Tibial artery (tissue), 4 donors: ENCODE results near the gene ITGAD.

Experiments
- DNase-seq, 2 donors: peaks; one replicate each; pipeline ENCODE4 v3.0.0-alpha.2; 2019
- H3K27ac ChIP-seq, 2 donors: fragments of 200-600 bp; sonication (generic) in 1 of 2; 1 replicate in 1 of 2; 2 replicates in 1 of 2; pipeline ENCODE4 v1.5.1; 2018 to 2019; ENCODE audit warnings: mild to moderate bottlenecking in 1 of 2
- H3K27me3 ChIP-seq, 2 donors: fragments of 200-600 bp; sonication (generic) in 1 of 2; one replicate each; pipeline versions ENCODE4 v1.5.1 to v1.6.0; 2016 to 2019
- H3K36me3 ChIP-seq, 3 donors: fragments of 200-600 bp; sonication (generic) in 2 of 3; one replicate each; pipeline ENCODE4 v1.5.1; 2016 to 2019; ENCODE audit warnings: mild to moderate bottlenecking in 2 of 3
- H3K4me1 ChIP-seq, 4 donors: fragments of 200-600 bp; sonication (generic) in 2 of 4; 1 replicate in 3 of 4; 2 replicates in 1 of 4; pipeline ENCODE4 v1.5.1; 2016 to 2019
- H3K4me3 ChIP-seq, 2 donors: fragments of 200-600 bp; sonication (generic) in 1 of 2; 1 replicate in 1 of 2; 2 replicates in 1 of 2; pipeline ENCODE4 v1.5.1; 2018 to 2019; ENCODE audit warnings: mild to moderate bottlenecking in 2 of 2
- H3K9me3 ChIP-seq, 3 donors: fragments of 200-600 bp; sonication (generic) in 1 of 3; one replicate each; pipeline ENCODE4 v1.5.1; 2016 to 2019
- CTCF ChIP-seq, 2 experiments: fragments of 200-600 bp in 1 of 2; fragments of 450-650 bp in 1 of 2; IDR thresholded peaks; one replicate each; pipeline ENCODE4 v1.5.1; 2017 to 2019; ENCODE audit warnings: antibody characterized with exemption in 2 of 2, mild to moderate bottlenecking in 1 of 2, moderate library complexity in 1 of 2
- intact Hi-C: fragments of 100-400 bp; cut with DNase I; formaldehyde crosslinking; loops from one replicate; pipeline ENCODE4 v1.15.0; 2023; ENCODE audit warnings: low total_unique reads

Gene ITGAD

GRCh38 chr16:31371008-31371407 is 22.1 kb upstream of the ITGAD start:
- peaks cover 0 to 4% of the 10 kb centered on the region in 2 donors for H3K27me3 ChIP-seq
- no peak for TF ChIP-seq CTCF (IDR thresholded peaks at IDR 0.05)
- H3K4me3 ChIP-seq, result no peak overlapping the region
- H3K36me3 ChIP-seq, result no peaks in the 10 kb centered on the region
- H3K27ac ChIP-seq, result no peak overlapping the region
- no peaks in the 10 kb centered on the region for H3K4me1 ChIP-seq
- DNase-seq, result no peak
- H3K9me3 ChIP-seq, result peaks cover 0 to 9% (median 4%) of the 10 kb centered on the region in 3 donors
- intact Hi-C loops, result no loop called here

- Histone ChIP-seq H3K36me3 (no peaks in the 10 kb centered on the region), H3K4me3 (no peak overlapping the region), H3K27ac (no peak overlapping the region), H3K27me3 (peaks cover 0 to 4% of the 10 kb centered on the region in 2 donors), H3K9me3 (peaks cover 0 to 9% (median 4%) of the 10 kb centered on the region in 3 donors), H3K4me1 (no peaks in the 10 kb centered on the region)
- DNase-seq, result no peak
- intact Hi-C loops, result no loop called here
- TF ChIP-seq CTCF (IDR thresholded peaks at IDR 0.05), result no peak
Measured at GRCh38 chr16:31371619-31372484, 21.3 kb upstream of the ITGAD start.

- no peak for DNase-seq
- H3K27me3 ChIP-seq, result peaks cover 0 to 4% of the 10 kb centered on the region in 2 donors
- peaks cover 0 to 9% (median 4%) of the 10 kb centered on the region in 3 donors for H3K9me3 ChIP-seq
- intact Hi-C loops, result no loop called here
- no peak overlapping the region for H3K27ac ChIP-seq
- no peak overlapping the region for H3K4me3 ChIP-seq
- no peaks in the 10 kb centered on the region for H3K4me1 ChIP-seq
- no peak for TF ChIP-seq CTCF (IDR thresholded peaks at IDR 0.05)
- no peaks in the 10 kb centered on the region for H3K36me3 ChIP-seq
Measured at GRCh38 chr16:31373235-31373634, 19.9 kb upstream of the ITGAD start.

GRCh38 chr16:31375231-31375630 is 17.9 kb upstream of the ITGAD start:
- TF ChIP-seq CTCF (IDR thresholded peaks at IDR 0.05), result no peak
- no peak overlapping the region for H3K27ac ChIP-seq
- H3K4me1 ChIP-seq, result no peaks in the 10 kb centered on the region
- H3K9me3 ChIP-seq, result peaks cover 0 to 9% (median 4%) of the 10 kb centered on the region in 3 donors
- peaks cover 0 to 17% of the 10 kb centered on the region in 2 donors for H3K27me3 ChIP-seq
- H3K4me3 ChIP-seq, result no peak overlapping the region
- no peak for DNase-seq
- no peaks in the 10 kb centered on the region for H3K36me3 ChIP-seq
- intact Hi-C loops, result no loop called here

- no peak for DNase-seq
- H3K9me3 ChIP-seq, result peaks cover 0 to 9% (median 4%) of the 10 kb centered on the region in 3 donors
- no peak overlapping the region for H3K27ac ChIP-seq
- no peak overlapping the region for H3K4me3 ChIP-seq
- no peak for TF ChIP-seq CTCF (IDR thresholded peaks at IDR 0.05)
- H3K4me1 ChIP-seq, result no peaks in the 10 kb centered on the region
- intact Hi-C loops, result no loop called here
- no peaks in the 10 kb centered on the region for H3K36me3 ChIP-seq
- peaks cover 0 to 21% of the 10 kb centered on the region in 2 donors for H3K27me3 ChIP-seq
Measured at GRCh38 chr16:31376705-31377104, 16.4 kb upstream of the ITGAD start.
